H7 (cell line): ENCODE results near the gene DPY30. TPM values are rescaled to one million over a fixed set of nuclear protein-coding genes. Genes with fewer than 3 reads are reported as not detected.

Experiments used
- DNase-seq: peaks from one replicate; pipeline ENCODE4 v3.0.0; 2012
- H3K27me3 ChIP-seq: 2 replicates; pipeline ENCODE4 v1.6.0; 2011; ENCODE audit warnings: mild to moderate bottlenecking, low read length; ENCODE audit not compliant: control insufficient read depth, insufficient read depth
- H3K36me3 ChIP-seq: replicated peaks from 2 replicates; pipeline ENCODE4 v1.5.1; 2011; ENCODE audit warnings: low read length; ENCODE audit not compliant: control insufficient read depth, insufficient read depth
- H3K4me3 ChIP-seq: 2 replicates; pipeline ENCODE4 v1.5.1; 2011; ENCODE audit warnings: low read depth, mild to moderate bottlenecking, control low read depth, low read length, moderate library complexity; ENCODE audit not compliant: insufficient read depth
- total RNA-seq: library from RNA; depleted of rRNA; stranded (reverse); fragments of >200 nt; shearing (Covaris generic); gene quantifications from 2 replicates; pipeline ENCODE4 v1.2.3, GENCODE V29; 2014

DPY30 gene
- total RNA-seq, 1 experiment from 2014 or later: 86.0 TPM

DNA sequence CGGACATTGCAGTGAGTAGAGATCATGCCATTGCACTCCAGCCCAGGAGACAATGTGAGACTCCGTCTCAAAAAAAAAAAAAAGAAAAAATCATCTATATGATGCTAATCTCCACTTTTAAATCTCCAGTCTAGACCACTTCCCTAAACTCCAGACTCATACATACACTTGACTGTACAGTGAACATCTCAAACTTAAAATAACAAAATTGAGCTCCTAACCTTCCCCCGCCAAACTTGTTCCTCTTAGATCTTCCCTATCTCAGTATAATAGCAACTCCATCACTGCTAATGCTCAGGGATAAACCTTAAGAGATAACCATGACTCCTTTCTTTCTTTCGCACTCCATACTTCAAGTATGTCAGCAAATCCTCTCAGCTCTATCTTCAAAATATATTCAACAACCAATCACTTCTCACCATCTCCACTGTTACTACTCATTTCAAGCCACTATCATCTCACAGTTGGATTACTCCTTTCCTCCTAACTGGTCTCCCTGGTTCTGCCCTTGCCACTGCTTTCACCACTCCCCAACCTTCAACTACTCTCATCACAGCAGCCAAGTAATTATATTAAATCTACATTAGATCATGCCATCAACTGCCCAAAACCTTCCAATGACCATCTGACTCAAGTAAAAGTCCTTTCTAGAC lies 40.7 kb downstream of the DPY30 start:
- DNase-seq: no peak
- no peaks in the 10 kb centered on the region for H3K36me3 ChIP-seq
- no peak overlapping the region for H3K4me3 ChIP-seq
- no peaks in the 10 kb centered on the region for H3K27me3 ChIP-seq

DNA sequence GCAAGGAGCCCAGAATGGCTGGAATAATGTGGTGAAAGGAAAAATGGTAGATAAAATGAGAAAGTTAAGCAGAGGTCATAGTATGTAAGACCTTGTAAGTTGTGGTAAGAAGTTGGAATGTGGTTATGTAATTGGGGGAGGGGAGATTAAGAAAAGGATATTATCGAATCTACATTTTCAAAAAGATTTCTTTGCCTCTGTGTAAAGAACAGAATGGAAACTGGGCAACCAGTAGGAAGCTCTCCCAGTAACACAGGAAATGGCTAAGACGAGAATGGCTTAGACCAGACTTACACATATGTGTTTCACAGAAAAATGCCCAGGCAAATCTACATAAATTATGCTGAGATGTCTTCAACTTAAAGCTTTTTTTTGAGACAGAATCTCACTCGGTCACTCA lies 42.0 kb downstream of the DPY30 start:
- no peaks in the 10 kb centered on the region for H3K27me3 ChIP-seq
- H3K4me3 ChIP-seq: no peak overlapping the region
- H3K36me3 ChIP-seq: no peaks in the 10 kb centered on the region
- DNase-seq: no peak

DNA sequence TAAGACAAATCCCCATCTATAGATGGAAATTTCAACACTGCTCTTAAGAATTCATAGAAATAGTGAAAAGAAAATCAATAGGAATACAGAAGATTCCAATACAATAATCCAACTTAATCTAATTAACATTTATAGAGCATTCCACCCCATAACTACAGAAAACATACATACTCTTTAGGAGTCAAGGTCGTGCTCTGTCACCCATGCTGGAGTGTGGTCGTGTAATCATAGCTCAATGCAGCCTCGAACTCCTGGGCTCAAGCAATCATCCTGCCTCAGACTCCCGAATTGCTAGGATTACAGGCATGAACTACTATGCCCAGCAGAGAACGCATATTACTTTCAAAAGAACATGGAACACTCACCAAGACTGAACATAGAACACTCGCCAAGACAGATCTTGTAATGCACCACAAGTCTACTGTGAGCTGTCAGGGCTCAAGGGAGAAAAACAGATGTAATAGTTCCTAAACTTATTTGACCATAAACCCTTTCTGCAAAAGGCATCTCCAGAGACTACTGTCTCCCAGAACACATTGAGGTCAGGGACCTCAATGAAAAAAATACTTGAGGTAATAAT lies 42.9 kb downstream of the DPY30 start:
- no peak for DNase-seq
- H3K27me3 ChIP-seq: no peaks in the 10 kb centered on the region
- H3K4me3 ChIP-seq: no peak overlapping the region

DNA sequence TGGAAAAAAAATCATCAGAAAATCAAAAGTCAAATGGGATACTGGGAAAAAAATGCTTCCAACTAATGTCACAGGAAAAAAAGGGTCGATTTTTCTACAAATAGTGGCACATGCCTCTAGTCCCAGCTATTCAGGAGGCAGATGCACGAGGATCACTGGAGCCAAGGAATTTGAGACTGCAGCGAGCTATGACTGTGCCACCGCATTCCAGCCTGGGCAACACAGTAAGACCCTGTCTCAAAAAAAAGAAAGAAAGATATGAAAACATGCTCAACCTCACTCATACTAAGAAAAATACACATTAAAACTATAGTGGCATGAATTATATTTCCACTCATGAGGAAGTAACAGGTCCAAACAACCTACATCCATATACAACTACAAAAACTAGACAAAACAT lies 46.7 kb downstream of the DPY30 start:
- Histone ChIP-seq H3K36me3 (no peaks in the 10 kb centered on the region), H3K27me3 (no peaks in the 10 kb centered on the region), H3K4me3 (no peak overlapping the region)
- no peak for DNase-seq

More for the DNA sequence above, 42.9 kb downstream of the DPY30 start:
- no peaks in the 10 kb centered on the region for H3K36me3 ChIP-seq

DNA sequence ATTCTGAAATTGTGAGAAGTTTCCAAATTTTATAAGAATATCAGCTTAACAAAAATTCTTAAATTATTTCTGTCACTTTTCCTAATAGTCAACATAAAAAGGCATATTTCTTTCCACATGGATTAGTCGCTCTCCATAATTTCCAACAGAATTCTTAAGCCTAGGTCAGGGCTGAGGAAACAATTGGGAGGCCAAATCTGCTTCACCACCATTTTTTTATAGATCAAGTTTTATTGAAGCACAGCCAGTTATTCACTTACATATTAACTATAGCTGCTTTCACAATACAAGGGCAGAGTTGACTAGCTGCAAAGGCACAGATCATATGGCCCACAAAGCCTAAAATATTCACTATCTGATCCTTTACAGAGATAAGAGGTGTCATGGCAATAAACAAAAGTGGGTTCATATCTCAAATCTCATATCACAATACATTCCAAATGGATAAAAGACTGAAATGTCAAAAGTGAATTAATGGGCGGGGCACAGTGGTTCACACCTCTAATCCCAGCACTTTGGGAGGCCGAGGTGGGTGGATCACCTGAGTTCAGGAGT lies 47.5 kb downstream of the DPY30 start:
- Histone ChIP-seq H3K27me3 (no peaks in the 10 kb centered on the region), H3K36me3 (no peaks in the 10 kb centered on the region), H3K4me3 (no peak overlapping the region)
- no peak for DNase-seq

DNA sequence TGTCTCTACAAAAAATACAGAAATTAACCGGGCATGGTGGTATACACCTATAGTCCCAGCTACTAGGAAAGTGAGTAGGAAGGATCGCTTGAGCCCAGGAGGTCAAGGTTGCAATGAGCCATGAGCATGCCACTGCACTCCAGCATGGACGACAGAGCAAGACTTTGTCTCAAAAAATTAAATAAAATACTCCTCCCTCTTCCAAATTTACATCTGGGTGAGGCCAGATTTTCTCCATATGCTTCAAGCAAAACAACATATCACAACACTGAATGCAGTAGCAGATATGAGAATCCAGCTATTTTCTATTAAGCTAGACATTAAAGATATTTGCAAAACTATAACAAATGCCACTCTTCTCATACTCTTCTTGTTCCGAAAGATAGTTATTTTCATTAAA lies 49.7 kb downstream of the DPY30 start:
- Histone ChIP-seq H3K36me3 (no peaks in the 10 kb centered on the region), H3K4me3 (no peak overlapping the region), H3K27me3 (no peaks in the 10 kb centered on the region)
- no peak for DNase-seq

DNA sequence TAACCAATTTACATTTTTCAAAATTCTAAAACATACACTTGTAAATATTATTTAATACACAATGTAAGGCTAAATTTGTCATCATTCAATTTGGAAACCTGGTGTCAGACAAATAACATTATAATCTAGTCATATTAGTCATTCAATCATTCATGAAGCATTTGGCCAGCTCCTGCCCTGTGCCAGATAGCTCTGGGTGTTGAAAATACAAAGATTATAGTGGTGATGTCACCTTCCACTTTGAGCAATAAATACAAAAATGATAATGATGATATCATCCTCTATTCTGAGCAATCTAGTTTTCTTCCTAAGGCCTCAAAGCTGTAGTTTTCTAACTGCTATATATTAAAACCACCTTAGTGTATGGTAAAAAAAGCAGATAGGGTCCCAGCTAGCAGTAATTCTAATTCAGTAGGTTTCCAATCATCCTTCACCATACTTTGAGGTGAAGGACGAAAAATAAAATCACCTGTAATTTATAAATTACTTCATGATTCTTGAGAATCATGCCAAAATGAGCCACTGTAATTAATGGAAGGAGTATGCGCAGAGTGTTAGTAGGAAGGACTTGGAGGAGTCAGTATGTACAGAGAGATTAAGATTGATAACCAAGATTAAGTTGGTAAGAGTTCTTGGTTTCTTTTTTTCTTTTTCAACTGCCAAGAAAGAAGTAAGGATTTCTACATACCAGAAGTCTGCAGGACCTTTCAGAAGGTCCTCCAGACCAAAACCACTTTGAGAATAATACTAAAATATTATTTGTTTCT lies 52.0 kb downstream of the DPY30 start:
- DNase-seq: no peak
- Histone ChIP-seq H3K27me3 (no peaks in the 10 kb centered on the region), H3K4me3 (no peak overlapping the region), H3K36me3 (no peaks in the 10 kb centered on the region)

DNA sequence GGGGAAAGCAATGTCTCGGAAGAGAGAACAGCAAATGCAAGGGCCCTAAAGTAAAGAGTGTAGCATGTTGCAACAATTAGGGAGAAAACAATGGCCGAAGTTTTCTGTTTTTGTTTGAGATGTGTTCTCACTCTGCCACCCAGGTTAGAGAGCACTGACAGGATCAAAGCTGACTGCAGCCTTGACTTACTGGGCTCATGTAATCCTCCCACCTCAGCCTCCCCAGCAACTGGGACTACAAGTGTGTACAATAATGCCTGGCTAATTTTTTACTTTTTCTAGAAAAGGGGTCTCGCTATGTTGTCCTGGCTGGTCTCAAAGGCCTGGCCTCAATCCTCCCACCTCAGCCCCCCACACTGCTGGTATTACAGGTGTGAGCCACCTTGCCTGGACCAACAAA lies 52.7 kb downstream of the DPY30 start:
- DNase-seq: no peak
- Histone ChIP-seq H3K27me3 (no peaks in the 10 kb centered on the region), H3K36me3 (no peaks in the 10 kb centered on the region), H3K4me3 (no peak overlapping the region)

DNA sequence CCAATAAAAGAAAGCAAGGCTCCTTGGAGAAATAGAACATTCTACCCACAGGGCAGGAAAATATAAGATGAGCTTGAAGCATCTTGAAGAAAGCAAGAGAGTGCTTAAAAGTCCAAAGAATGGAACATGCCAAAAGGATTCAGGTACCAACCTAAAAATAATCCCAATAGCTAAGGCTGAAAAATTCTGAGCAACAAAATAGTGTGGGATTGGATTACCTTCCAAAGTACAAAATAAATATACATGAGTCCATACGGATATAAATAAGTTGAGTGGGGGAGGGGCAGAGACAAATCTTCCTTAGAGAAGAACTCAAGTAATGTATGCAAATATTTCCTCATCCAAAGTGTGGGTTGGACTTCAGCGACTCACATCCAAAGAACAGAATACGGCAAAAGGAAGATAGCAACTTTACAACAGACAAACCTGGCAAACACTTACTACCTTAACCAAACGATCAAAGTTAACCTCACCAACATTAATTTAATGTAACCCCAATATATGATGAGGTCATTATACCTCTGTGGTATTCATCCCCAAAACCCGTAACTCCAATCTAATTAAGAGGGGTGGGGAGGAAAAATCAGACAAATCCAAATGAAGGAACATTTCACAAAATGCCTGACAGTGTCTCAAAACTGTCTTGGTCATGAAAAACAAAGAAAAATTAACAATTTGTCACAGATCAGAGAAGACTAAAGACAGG lies 55.7 kb downstream of the DPY30 start:
- no peaks in the 10 kb centered on the region for H3K36me3 ChIP-seq
- H3K4me3 ChIP-seq: no peak overlapping the region
- no peaks in the 10 kb centered on the region for H3K27me3 ChIP-seq
- DNase-seq: no peak

DNA sequence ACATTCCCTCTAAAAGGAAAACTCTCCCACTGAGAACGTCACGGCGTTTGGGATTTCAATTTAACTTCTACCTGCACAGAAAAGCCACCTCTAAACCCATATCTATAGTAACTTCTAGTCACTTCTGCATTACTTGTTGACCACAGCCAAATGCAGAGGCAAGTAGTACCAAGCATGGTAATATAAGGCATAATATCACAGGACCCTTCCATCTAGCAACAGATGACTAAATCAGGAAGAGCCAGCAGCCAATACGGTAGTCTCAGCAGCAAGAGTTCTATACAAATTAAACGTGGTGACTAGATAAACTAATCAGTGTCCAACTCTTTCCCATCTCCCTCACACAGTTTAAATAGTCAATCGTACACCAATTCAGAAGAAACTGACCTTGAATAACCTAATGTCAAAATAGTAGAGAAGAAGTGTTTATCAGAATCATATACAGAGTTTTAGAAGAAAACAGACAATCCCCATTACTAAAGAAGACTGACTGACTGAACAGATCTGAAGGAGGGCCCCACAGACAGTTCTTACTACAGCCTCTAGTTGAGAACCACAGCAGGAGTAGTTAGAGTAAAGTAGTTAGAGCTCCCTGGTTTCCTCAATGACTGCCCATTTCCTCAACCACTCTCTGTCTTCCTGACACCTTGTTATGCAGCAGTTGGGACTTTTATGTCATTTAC lies 58.8 kb downstream of the DPY30 start:
- H3K4me3 ChIP-seq: no peak overlapping the region
- H3K27me3 ChIP-seq: no peaks in the 10 kb centered on the region
- no peaks in the 10 kb centered on the region for H3K36me3 ChIP-seq
- DNase-seq: peak; percentile 49

DNA sequence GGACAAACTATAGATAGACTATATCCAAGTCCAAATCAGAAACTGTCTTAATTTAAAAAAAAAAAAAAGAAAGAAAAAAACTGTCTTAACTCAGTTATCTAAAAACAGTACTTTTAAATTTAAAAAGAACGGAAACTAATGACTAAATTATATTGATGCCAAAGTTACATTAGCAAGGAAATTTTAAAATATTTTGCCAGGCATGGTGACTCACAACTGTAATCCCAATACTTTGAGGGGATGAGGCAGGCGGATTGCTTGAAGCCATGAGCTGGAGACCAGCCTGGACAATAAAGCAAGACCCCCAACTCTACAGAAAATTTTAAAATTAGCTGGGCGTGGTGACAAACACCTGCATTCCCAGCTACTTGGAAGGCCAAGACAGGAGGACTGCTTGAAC lies 59.6 kb downstream of the DPY30 start:
- DNase-seq: no peak
- Histone ChIP-seq H3K27me3 (no peaks in the 10 kb centered on the region), H3K36me3 (no peaks in the 10 kb centered on the region), H3K4me3 (no peak overlapping the region)

DNA sequence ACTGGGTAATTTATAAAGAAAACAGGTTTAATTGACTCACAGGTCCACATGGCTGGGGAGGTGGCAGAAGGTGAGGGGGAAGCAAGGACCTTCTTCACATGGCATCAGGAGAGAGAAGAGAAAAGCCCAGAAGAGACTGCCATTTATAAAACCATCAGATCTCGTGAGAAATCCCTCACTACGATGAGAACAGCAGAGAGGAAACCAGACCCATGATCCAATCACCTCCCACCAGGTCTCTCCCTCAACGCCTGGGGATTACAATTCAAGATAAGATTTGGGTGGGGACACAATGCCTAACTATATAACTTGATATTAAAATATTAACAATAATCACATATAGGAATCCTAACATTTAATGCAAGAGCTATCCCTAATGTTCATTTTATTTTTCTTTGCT lies 60.6 kb downstream of the DPY30 start:
- no peak for DNase-seq
- no peaks in the 10 kb centered on the region for H3K36me3 ChIP-seq
- no peak overlapping the region for H3K4me3 ChIP-seq
- H3K27me3 ChIP-seq: no peaks in the 10 kb centered on the region

DNA sequence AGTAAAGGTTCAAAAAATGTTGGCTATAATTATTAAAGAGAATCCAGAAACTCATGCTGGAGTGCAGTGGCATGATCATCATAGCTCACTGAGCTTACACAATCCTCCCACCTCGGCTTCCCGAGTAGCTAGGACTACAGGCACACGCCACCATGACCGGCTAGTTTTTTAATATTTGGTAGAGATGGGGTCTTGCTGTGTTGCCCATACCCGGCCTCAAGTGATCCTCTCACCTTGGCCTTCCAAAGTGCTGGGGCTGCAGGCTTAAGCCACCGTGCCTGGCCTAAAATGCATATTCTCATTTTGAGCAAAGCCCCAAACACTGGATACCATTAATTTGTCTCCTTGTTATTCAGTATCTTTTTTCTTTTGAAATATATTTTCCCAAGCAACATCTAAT lies 61.2 kb downstream of the DPY30 start:
- Histone ChIP-seq H3K27me3 (no peaks in the 10 kb centered on the region), H3K36me3 (no peaks in the 10 kb centered on the region), H3K4me3 (no peak overlapping the region)
- DNase-seq: no peak
